Activated CD8-positive, alpha-beta memory T cell treated with anti-CD3 and anti-CD28 coated beads, Interleukin-2, amount 50 U/mL, for 48 hours (primary cell): ENCODE measurements around the gene RAP2A.

ENCODE experiments used
- DNase-seq: peaks from one replicate; pipeline ENCODE4 v3.0.0-alpha.2; 2020

RAP2A gene

GRCh38 chr13:97422118-97423054 is 11.6 kb upstream of the RAP2A start:
- no peak for DNase-seq

GRCh38 chr13:97423300-97424045 is 10.5 kb upstream of the RAP2A start:
- no peak for DNase-seq

GRCh38 chr13:97425590-97425989 is 8.4 kb upstream of the RAP2A start:
- DNase-seq = no peak

- no peak for DNase-seq
Measured at GRCh38 chr13:97426695-97427094, 7.3 kb upstream of the RAP2A start.

GRCh38 chr13:97429681-97430081 is 4.3 kb upstream of the RAP2A start:
- no peak for DNase-seq

GRCh38 chr13:97430296-97430695 is 3.7 kb upstream of the RAP2A start:
- no peak for DNase-seq

- no peak for DNase-seq
Measured at GRCh38 chr13:97431171-97431764, 2.7 kb upstream of the RAP2A start.

- DNase-seq = no peak
Measured at GRCh38 chr13:97432232-97432916, 1.6 kb upstream of the RAP2A start.

GRCh38 chr13:97432917-97433726 is 847 bp upstream of the RAP2A start:
- peak; percentile 98 for DNase-seq

- peak; percentile 67 for DNase-seq
Measured at GRCh38 chr13:97434397-97435201, 630 bp downstream of the RAP2A start.

GRCh38 chr13:97435323-97435722 is 1.4 kb downstream of the RAP2A start:
- DNase-seq = no peak

GRCh38 chr13:97435794-97436193 is 1.8 kb downstream of the RAP2A start:
- DNase-seq = no peak

GRCh38 chr13:97436845-97437244 is 2.9 kb downstream of the RAP2A start:
- DNase-seq = no peak

GRCh38 chr13:97437729-97438128 is 3.8 kb downstream of the RAP2A start:
- DNase-seq = no peak

GRCh38 chr13:97438856-97439595 is 5.1 kb downstream of the RAP2A start:
- no peak for DNase-seq

- DNase-seq = no peak
Measured at GRCh38 chr13:97440598-97441170, 6.7 kb downstream of the RAP2A start.

- DNase-seq = no peak
Measured at GRCh38 chr13:97441368-97441767, 7.4 kb downstream of the RAP2A start.

GRCh38 chr13:97445522-97446187 is 11.7 kb downstream of the RAP2A start:
- DNase-seq = no peak

GRCh38 chr13:97446448-97446847 is 12.5 kb downstream of the RAP2A start:
- no peak for DNase-seq
